CD4-positive, alpha-beta T cell treated with Interleukin-21 for 1 hour (primary cell): ENCODE results near the gene LPAR3.
"Not testable (repeated sequence)": the region's sequence is repeated elsewhere in the genome, so short reads cannot be mapped to it uniquely, and the experiment has no call there.

Experiments used
- DNase-seq: peaks from one replicate; pipeline ENCODE4 v3.0.0-alpha.2; 2020

LPAR3 gene

GRCh38 chr1:84902727-84903126 is 9.7 kb upstream of the LPAR3 start:
- DNase-seq = not testable (repeated sequence)

GRCh38 chr1:84899969-84900368 is 7.0 kb upstream of the LPAR3 start:
- DNase-seq = no peak

GRCh38 chr1:84896279-84896678 is 3.3 kb upstream of the LPAR3 start:
- DNase-seq = no peak

DNA sequence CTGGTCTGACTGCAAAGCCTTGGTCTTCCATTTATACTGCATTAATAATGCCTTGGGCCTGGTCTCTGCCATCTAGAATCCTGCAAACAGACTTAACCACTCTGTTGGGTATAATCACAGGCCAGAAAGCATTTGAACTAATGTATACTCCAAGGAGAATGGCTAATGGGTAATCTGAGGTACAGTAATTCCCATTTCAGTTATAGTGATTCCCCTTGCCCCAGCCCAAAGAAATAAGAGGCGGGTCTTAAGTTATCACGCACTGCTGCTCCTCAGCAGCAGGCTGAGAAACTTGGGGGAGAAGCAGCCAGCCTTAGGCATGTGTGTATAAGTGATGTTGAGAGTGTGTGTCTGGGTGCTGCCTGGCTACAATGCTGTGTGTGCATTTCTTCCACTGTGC is 2.4 kb downstream of the LPAR3 start:
- DNase-seq = no peak

DNA sequence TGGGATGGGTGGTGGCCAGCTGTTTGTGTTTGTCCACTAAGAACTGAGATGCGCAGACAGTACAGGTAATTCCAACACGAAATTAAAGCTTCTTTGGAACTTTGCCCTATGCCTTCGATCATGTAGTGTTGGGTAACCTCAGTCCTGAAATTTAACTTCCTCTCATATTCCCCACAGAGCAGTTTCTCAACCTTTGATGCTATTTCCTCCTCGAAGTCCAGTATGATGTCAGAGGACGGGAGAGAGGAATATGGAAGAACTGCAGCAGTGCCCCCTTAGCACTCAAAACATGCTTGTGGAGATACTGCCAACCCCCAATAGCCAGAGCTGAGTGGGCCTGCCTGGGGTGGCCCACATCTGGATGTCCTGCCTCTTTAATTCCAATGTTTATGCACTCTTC is 3.6 kb downstream of the LPAR3 start:
- no peak for DNase-seq

DNA sequence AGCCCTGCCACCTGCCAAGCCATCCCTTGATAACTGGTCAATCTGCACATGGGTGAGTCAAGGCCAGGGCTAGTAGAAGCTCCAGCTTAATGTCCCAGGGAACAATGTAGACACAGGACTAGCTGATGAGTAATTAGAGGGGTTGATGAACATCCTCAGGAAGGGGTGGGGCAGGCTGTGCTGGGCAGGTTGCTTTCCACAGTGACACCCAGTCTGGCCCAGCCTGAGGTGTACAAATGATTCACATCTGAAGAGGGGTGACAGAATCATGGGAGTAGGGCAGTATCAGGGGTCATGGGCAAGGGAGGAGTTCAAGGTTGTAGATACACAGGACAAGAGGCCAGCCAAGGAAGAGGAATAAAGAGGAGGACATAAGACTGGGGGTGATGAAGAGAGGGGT is 4.3 kb downstream of the LPAR3 start:
- peak; percentile 4 for DNase-seq

GRCh38 chr1:84887261-84887934 is 5.6 kb downstream of the LPAR3 start:
- no peak for DNase-seq

DNA sequence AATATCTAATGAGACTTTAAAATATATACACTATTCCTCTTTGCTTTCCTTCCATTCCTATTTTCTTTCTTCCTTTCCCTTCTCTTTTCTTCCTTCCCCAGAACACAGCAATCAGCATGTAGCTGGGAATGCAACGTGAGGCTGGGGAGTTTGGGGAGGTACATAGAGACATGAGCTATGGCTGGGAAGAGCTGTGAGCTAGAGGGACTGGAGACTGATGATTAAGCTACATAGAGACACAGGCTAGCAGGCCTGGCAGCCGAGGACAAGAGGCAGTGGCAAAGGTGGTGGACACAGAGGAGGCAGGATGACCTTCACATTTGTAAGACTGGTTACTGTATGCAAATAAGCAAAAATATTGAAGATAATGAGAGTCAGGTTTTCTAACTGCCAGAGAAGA is 7.5 kb downstream of the LPAR3 start:
- no peak for DNase-seq

DNA sequence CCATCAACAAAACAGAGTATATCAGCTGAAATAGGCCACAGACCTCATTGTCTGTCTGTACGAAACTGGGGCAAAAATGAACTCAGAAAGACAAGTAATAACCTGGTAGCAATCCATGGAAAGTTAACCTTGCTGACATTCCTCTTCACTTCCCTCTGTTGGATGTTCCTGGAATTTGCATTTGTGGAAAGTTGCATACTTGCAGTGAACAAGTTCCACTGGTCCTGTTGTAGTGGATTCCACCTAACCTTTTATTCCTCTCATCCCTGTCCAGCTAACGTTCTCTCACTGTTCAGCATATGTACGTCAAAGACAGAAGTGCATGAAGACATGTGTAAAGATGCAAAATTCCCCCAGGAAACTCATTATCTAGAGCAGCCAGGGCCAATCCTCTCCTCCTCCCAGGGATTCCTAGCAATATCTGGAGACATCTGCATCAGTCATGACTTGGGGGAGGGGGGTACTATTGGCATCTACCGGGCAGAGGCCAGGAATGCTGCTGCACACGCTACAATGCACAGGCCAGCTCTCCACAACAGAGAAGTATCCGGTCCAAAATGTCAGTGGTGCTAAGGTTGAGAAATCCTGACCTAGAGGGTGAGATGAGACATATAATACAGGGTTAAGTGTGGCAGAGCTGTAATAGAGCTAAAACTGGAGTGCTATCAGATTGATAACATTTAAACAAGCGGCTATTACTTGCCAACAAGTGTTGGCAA is 8.2 kb downstream of the LPAR3 start:
- DNase-seq = no peak

GRCh38 chr1:84883286-84883685 is 9.7 kb downstream of the LPAR3 start:
- no peak for DNase-seq

GRCh38 chr1:84877592-84877991 is 15.4 kb downstream of the LPAR3 start:
- DNase-seq = no peak

DNA sequence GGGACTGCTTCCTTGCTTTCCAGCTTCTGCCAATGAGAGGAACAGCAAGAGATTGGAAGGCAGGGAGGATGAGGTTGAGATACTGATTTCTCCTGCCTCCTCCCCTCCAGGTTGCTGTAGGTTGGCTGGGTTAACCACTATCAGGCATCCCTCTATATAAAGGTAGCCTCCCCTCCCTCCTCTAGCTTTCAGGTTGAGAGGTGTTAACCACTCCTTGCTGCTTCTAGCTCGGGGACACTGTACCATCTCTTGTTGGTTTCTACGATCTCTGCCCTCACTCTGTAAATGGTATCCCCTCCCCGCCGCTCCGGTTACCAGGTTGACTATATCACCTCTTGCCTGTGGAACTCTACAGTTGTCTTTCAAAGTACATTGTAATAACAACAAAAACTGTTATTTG is 16.7 kb downstream of the LPAR3 start:
- peak; percentile 35 for DNase-seq

DNA sequence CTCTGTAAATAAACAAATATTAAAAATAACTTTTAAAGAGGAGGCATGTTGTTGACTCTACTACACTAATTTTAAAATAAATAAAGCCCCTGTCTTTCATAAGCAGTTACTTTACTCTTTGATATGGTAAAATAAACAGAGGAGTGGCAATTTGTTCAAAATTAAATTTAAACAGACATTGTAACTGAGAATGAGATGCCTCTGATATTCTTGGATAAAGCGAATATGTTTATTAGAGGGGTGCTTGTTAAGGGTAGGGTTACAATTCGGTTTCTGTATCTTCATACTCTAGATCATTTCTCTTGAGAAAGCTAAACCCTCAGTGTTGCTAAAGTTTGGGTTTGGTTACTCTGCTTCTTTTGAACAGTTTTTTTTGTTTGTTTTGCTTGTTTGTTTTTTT is 19.6 kb downstream of the LPAR3 start:
- no peak for DNase-seq

DNA sequence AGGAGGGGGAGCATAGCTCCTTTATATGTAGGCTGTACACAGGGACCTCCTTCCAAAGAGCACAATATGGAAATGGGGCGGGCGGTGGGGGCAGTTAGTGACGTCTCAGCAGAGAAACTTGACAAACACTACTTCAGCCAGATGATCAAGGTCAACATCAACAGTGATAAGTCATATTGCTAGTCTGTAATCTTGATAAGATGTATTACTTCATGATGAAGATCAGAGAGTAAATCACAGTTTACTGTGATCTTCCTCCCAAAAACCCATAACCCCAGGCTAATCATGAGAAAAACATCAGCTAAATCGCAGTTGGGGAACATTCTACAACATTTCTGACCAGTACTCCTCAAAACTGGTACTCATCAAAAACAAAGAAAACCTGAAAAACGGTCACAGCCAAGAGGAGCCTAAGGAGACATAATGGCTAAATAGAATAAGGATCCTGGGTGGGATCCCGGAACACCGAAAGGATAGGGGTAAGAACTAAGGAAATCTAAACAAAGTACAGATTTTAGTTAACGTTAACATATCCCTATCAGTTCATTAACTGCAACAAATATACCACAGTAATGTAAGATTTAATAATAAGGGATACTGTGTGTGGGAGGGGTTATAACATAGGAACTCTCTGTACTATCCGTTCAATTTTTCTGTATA is 20.2 kb downstream of the LPAR3 start:
- no peak for DNase-seq

- DNase-seq = no peak
These were observed 21.8 kb downstream of the LPAR3 start for GRCh38 chr1:84871181-84871580.

- no peak for DNase-seq
These were observed 22.4 kb downstream of the LPAR3 start for GRCh38 chr1:84870591-84870990.

GRCh38 chr1:84869720-84870119 is 23.3 kb downstream of the LPAR3 start:
- no peak for DNase-seq

DNA sequence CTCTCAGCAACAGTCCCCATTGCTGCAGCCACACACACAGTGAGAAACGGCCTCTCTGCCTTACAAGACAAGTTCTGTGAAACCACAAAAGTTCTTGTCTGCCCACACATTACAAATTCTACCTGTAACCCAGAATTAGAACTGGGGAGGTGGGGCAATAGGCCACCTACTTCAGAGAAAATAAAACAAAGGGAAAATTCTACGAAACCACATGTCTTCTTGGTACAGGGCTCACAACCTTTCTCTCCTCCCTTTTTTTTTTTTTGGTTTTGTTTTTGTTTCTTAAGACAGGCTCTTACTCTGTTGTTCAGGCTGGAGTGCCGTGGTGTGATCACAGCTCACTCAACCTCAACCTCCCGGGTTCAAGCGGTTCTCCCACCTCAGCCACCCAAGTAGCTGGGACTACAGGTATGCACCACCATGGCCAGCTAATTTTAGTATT is 30.2 kb downstream of the LPAR3 start:
- peak; percentile 81 for DNase-seq

GRCh38 chr1:84861988-84862644 is 30.9 kb downstream of the LPAR3 start:
- DNase-seq = no peak

- no peak for DNase-seq
These were observed 31.5 kb downstream of the LPAR3 start for GRCh38 chr1:84861516-84861915.

- no peak for DNase-seq
These were observed 33.1 kb downstream of the LPAR3 start for GRCh38 chr1:84859866-84860265.

DNA sequence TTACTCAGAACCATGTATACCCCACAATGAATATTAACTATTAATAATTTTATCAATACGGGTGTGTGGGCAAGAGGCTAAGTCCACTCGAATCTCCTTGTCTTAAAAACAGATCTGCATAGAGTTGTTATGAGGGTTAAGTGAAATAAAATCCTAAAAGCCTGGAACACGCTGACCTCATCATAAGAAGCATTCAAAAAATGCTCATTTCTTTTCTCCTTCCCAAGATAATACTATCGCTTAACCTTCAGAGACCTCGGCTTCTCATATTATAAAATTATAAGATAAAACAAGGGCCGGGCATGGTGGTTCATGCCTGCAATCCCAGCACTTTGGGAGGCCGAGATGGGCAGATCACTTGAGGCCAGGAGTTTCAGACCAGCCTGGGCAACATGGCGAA is 35.1 kb downstream of the LPAR3 start:
- no peak for DNase-seq

GRCh38 chr1:84856726-84857270 is 36.2 kb downstream of the LPAR3 start:
- DNase-seq = no peak
